ENCODE measurements around the gene PCSK6. TPM values are rescaled to one million over a fixed set of nuclear protein-coding genes. Genes with fewer than 3 reads are reported as not detected.
"Not testable (repeated sequence)": the region's sequence is repeated elsewhere in the genome, so short reads cannot be mapped to it uniquely, and the experiment has no call there.

The PCSK6 gene
- total RNA-seq, 2 experiments from 2014 or later, result 2.7 to 3.0 TPM

DNA sequence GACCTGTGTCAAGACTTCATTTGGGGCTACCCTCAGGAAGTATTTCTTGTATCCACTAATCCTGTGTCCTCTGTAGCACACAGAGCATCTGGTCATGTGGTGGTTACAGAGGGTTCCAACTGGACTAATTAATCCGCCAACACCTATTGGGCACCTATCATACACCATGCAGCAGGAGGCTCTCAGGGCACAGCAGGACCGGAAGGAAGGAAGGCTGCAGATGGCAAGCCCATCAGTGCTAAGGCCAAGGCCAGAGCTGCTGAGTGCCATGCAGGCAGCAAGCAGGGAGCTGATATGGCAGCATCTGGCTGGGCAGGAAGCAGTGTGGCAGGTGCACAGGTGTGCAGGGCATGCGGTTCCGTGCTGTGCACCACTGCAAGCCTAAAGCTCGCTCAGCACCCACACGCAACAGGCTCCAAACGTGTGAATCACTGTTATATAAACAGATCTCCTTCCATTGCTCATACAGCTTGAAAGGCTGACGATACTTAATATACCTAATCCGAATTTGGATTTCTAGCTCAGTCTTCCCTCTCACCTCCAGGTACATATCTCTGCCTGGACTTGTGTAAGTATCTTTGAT is 130.1 kb downstream of the PCSK6 start:
- DNase-seq, result no peak
- H3K27me3 Mint-ChIP-seq, result no peaks in the 10 kb centered on the region
- intact Hi-C loops (cut with micrococcal nuclease), result no loop called here
- ChIA-PET CTCF (interaction anchor here (1.5 kb wide), 1 partner anchor 18 kb away, joined by 3 read pairs; no protein-coding TSS in a partner anchor), POLR2A (interaction anchor here (0.6 kb wide), 1 partner anchor 86 kb away, joined by 3 read pairs; no protein-coding TSS in a partner anchor)
- ATAC-seq, result no peak
- no peak overlapping the region for H3K27ac Mint-ChIP-seq
- peaks cover under 1% of the 10 kb centered on the region for H3K9me3 Mint-ChIP-seq
- H3K4me1 Mint-ChIP-seq (ENCODE audit: low read depth), result peaks cover 5% of the 10 kb centered on the region
- H3K36me3 Mint-ChIP-seq (ENCODE audit: low read depth), result no peaks in the 10 kb centered on the region
- TF ChIP-seq, protein P1, sequence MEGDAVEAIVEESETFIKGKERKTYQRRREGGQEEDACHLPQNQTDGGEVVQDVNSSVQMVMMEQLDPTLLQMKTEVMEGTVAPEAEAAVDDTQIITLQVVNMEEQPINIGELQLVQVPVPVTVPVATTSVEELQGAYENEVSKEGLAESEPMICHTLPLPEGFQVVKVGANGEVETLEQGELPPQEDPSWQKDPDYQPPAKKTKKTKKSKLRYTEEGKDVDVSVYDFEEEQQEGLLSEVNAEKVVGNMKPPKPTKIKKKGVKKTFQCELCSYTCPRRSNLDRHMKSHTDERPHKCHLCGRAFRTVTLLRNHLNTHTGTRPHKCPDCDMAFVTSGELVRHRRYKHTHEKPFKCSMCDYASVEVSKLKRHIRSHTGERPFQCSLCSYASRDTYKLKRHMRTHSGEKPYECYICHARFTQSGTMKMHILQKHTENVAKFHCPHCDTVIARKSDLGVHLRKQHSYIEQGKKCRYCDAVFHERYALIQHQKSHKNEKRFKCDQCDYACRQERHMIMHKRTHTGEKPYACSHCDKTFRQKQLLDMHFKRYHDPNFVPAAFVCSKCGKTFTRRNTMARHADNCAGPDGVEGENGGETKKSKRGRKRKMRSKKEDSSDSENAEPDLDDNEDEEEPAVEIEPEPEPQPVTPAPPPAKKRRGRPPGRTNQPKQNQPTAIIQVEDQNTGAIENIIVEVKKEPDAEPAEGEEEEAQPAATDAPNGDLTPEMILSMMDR (IDR thresholded peaks at IDR 0.05), result no peak
- H3K4me3 Mint-ChIP-seq, result no peak overlapping the region

DNA sequence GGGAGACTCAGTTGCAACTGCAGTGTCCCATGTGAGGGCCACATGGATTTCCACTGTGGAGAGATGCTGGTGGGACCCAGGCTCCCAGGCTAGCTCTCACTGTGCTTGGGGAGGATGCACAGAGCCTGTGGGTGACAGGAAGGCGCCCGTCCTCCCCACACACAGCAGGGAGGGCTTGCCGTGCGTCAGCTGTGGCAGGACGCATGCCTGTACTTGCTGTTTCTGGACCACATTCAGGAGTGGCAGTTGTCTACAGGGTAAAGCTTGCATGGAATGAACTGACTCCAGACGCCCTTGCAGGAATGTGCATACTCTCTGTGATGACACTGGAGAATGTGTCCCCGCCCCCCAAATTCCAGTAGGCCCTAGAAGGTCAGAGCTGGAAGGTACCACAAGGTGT is 130.6 kb downstream of the PCSK6 start:
- ChIA-PET CTCF (no interaction called here), POLR2A (interaction anchor here (0.6 kb wide), 1 partner anchor 86 kb away, joined by 3 read pairs; no protein-coding TSS in a partner anchor)
- ATAC-seq (no peak), DNase-seq (no peak)
- Mint-ChIP-seq H3K27me3 (no peaks in the 10 kb centered on the region), H3K36me3 (ENCODE audit: low read depth) (no peaks in the 10 kb centered on the region), H3K4me3 (no peak overlapping the region), H3K9me3 (no peaks in the 10 kb centered on the region), H3K27ac (no peak overlapping the region), H3K4me1 (ENCODE audit: low read depth) (peaks cover 5% of the 10 kb centered on the region)
- intact Hi-C loops (cut with micrococcal nuclease), result no loop called here
- TF ChIP-seq, protein P1 (IDR thresholded peaks at IDR 0.05), result no peak

DNA sequence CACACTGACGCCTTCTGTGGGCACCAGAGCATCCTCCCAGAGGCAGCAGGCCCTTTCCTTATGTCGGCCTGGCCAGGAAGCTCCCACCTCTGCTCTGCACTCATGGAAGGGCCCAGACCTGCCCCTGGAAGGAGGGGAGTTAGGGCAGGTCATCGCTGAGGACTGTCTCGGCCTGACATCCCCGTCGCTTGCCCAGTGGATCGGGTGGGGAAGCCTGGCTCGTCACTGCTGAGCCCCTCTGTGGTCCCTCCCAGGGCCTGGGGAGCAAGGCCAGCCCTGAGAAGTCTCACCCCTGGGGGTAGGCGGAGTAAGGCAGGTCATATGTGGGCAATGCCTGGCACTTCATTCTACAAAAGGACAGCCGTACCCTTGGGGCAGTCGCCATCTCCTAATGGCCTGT is 131.6 kb downstream of the PCSK6 start:
- ChIA-PET POLR2A (interaction anchor here (1.0 kb wide), 1 partner anchor 10 kb away, joined by 3 read pairs; no protein-coding TSS in a partner anchor), CTCF (no interaction called here)
- DNase-seq (no peak), ATAC-seq (no peak)
- TF ChIP-seq, protein P1 (IDR thresholded peaks at IDR 0.05), result no peak
- no peaks in the 10 kb centered on the region for H3K36me3 Mint-ChIP-seq (ENCODE audit: low read depth)
- H3K4me3 Mint-ChIP-seq, result no peak overlapping the region
- intact Hi-C loops (cut with micrococcal nuclease), result no loop called here
- H3K27ac Mint-ChIP-seq, result no peak overlapping the region
- no peaks in the 10 kb centered on the region for H3K9me3 Mint-ChIP-seq
- H3K27me3 Mint-ChIP-seq, result no peaks in the 10 kb centered on the region
- H3K4me1 Mint-ChIP-seq (ENCODE audit: low read depth), result peaks cover 5% of the 10 kb centered on the region

DNA sequence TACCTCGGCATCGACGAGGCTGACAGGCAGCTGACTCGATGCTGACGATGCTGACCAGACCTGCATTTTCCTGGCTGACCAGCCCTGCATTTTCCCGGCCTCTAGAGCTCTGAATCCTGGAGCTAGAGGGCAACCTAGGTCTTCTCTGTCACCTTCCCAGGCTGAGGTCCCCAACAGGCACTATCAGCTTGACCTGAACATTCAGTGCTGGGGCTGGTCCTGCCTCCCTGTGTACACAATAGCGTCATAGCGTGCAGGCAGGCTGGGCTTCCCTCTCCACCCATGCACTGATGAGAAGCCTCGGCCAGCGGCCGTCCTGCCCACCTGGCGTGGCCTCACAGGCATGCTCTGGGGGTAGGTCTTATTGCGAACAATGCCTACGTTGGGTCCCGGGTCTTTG is 132.2 kb downstream of the PCSK6 start:
- DNase-seq (no peak), ATAC-seq (no peak)
- intact Hi-C loops (cut with micrococcal nuclease), result no loop called here
- Mint-ChIP-seq H3K4me1 (ENCODE audit: low read depth) (peaks cover 5% of the 10 kb centered on the region), H3K4me3 (no peak overlapping the region), H3K36me3 (ENCODE audit: low read depth) (no peaks in the 10 kb centered on the region), H3K27ac (no peak overlapping the region), H3K27me3 (peaks cover 3% of the 10 kb centered on the region), H3K9me3 (no peaks in the 10 kb centered on the region)
- POLR2A ChIA-PET, result interaction anchor here (1.0 kb wide), 1 partner anchor 9 kb away, joined by 3 read pairs; no protein-coding TSS in a partner anchor
- TF ChIP-seq, protein P1 (IDR thresholded peaks at IDR 0.05), result no peak
- CTCF ChIA-PET, result no interaction called here

DNA sequence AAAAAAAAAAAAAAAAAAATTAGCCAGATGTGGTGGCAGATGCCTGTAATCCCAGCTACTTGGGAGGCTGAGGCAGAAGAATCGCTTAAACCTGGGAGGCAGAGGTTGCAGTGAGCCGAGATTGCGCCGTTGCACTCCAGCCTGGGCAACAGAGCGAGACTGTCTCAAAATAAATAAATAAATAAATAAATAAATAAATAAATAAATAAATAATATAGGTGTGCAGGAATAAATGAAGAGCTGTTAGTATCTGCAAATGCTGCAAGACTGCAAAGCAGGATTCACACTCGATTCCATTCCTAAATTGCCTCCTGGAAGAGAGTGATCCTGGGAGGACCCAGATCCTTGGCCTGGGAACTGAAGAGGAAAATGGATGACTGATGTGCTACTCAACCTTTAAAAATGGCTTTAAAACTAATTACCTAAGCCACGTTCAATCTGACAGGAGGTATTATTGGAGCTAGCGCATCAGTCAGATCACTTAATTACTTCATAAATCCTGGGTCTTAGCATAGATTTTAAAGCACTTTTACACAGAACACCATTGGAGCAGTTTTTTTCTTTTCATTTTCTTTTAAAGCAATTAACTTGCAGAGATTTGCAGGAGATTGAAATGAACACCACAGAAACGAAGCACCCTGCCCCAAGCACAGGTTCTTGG is 132.9 kb downstream of the PCSK6 start:
- H3K36me3 Mint-ChIP-seq (ENCODE audit: low read depth); H3K4me1 Mint-ChIP-seq (ENCODE audit: low read depth); H3K9me3 Mint-ChIP-seq; H3K27ac Mint-ChIP-seq; ATAC-seq; H3K4me3 Mint-ChIP-seq; DNase-seq; CTCF ChIA-PET; H3K27me3 Mint-ChIP-seq; intact Hi-C loops (cut with micrococcal nuclease): not testable (repeated sequence)
- POLR2A ChIA-PET, result interaction anchor here (0.6 to 1.0 kb wide), 2 partner anchors 9 to 111 kb away, joined by 3 read pairs; no protein-coding TSS in a partner anchor
